Gastroesophageal sphincter (tissue), 4 donors: ENCODE measurements around the gene NEDD8. TPM values are rescaled to one million over a fixed set of nuclear protein-coding genes. Genes with fewer than 3 reads are reported as not detected.
A peak's percentile ranks its signal among the peaks of the same experiment; 100 is the strongest.

Source experiments
- ATAC-seq: fragments of 150-250 bp; one replicate; pipeline ENCODE4 v1.9.1; 2016; ENCODE audit warnings: mild to moderate bottlenecking, moderate library complexity
- H3K27ac ChIP-seq, 4 donors: fragments of 200-600 bp; sonication (generic) in 3 of 4; 1 replicate in 3 of 4; 2 replicates in 1 of 4; pipeline ENCODE4 v1.5.1; 2016 to 2019
- H3K27me3 ChIP-seq: fragments of 200-600 bp; sonication (generic); one replicate; pipeline ENCODE4 v1.5.1; 2019
- H3K36me3 ChIP-seq, 2 donors: fragments of 200-600 bp; sonication (generic); one replicate each; pipeline ENCODE4 v1.5.1; 2019; ENCODE audit warnings: control low read depth in 1 of 2
- H3K4me1 ChIP-seq, 3 donors: fragments of 200-600 bp; sonication (generic); 1 replicate in 2 of 3; 2 replicates in 1 of 3; pipeline ENCODE4 v1.5.1; 2016 to 2019; ENCODE audit warnings: control low read depth in 2 of 3
- H3K4me3 ChIP-seq, 2 donors: fragments of 200-600 bp; sonication (generic); one replicate each; pipeline ENCODE4 v1.5.1; 2019; ENCODE audit warnings: mild to moderate bottlenecking in 1 of 2, moderate library complexity in 1 of 2
- H3K9me3 ChIP-seq, 3 donors: fragments of 200-600 bp; sonication (generic); one replicate each; pipeline ENCODE4 v1.5.1; 2017 to 2019; ENCODE audit warnings: control low read depth in 2 of 3
- CTCF ChIP-seq, 4 experiments: fragments of 200-600 bp in 2 of 4; fragments of 450-650 bp in 2 of 4; sonication (generic) in 1 of 4; IDR thresholded peaks; one replicate each; pipeline ENCODE4 v1.5.1; 2017 to 2019; ENCODE audit warnings: antibody characterized with exemption in 4 of 4, mild to moderate bottlenecking in 2 of 4, moderate library complexity in 2 of 4
- EP300 ChIP-seq: sonication (generic); formaldehyde crosslinking; IDR thresholded peaks from one replicate; pipeline ENCODE4 v1.6.1; 2017; ENCODE audit warnings: antibody characterized with exemption, mild to moderate bottlenecking
- POLR2A ChIP-seq, 2 donors: fragments of 450-650 bp; IDR thresholded peaks; one replicate each; pipeline ENCODE4 v1.6.1; 2017; ENCODE audit warnings: antibody characterized with exemption in 2 of 2, mild to moderate bottlenecking in 2 of 2, moderate library complexity in 1 of 2
- POLR2AphosphoS5 ChIP-seq: sonication (generic); formaldehyde crosslinking; IDR thresholded peaks from one replicate; pipeline ENCODE4 v1.6.1; 2017; ENCODE audit warnings: antibody characterized with exemption
- WGBS, 2 donors: methylation state at CpG; one replicate each; pipeline ENCODE4 v1.1.5; 2018; ENCODE audit warnings: low coverage in 1 of 2; 5-methylcytosine and 5-hydroxymethylcytosine counted together
- total RNA-seq, 4 donors: library from RNA; depleted of rRNA; stranded (reverse); fragments of >200 nt; gene quantifications; one replicate each; pipeline ENCODE4 v1.1.0, GENCODE V29; 2016

NEDD8 gene
- total RNA-seq, 4 donors from 2014 or later = 136 to 193 (median 168) TPM

GRCh38 chr14:24198814-24199524, 33.2 kb downstream of the NEDD8 start:
- H3K36me3 ChIP-seq = peaks cover 0 to 48% of the 10 kb centered on the region in 2 donors
- H3K27ac ChIP-seq = no peak overlapping the region
- TF ChIP-seq CTCF (IDR thresholded peaks at IDR 0.05) (no peak), EP300 (no peak), POLR2A (IDR thresholded peaks at IDR 0.05) (no peak), POLR2AphosphoS5 (no peak)
- no peak for ATAC-seq
- no peaks in the 10 kb centered on the region for H3K9me3 ChIP-seq
- H3K4me1 ChIP-seq = peaks cover 4 to 42% (median 16%) of the 10 kb centered on the region in 3 donors
- 75 to 89% methylated on average over 4 to 6 of the region's 7 CpGs for WGBS, 2 donors
- no peak overlapping the region for H3K4me3 ChIP-seq
- no peaks in the 10 kb centered on the region for H3K27me3 ChIP-seq

GRCh38 chr14:24197056-24197450, 35.1 kb downstream of the NEDD8 start:
- Histone ChIP-seq H3K27ac (no peak overlapping the region), H3K4me3 (no peak overlapping the region), H3K36me3 (peaks cover 0 to 50% of the 10 kb centered on the region in 2 donors), H3K27me3 (no peaks in the 10 kb centered on the region), H3K9me3 (no peaks in the 10 kb centered on the region), H3K4me1 (peaks cover 4 to 49% (median 16%) of the 10 kb centered on the region in 3 donors)
- ATAC-seq = no peak
- WGBS, 2 donors = 83 to 95% methylated on average over 1 to 2 of the region's 2 CpGs
- no peak for TF ChIP-seq POLR2A (IDR thresholded peaks at IDR 0.05)
- TF ChIP-seq POLR2AphosphoS5 = no peak
- TF ChIP-seq CTCF (IDR thresholded peaks at IDR 0.05) = no peak
- no peak for TF ChIP-seq EP300

- no peak for TF ChIP-seq POLR2A (IDR thresholded peaks at IDR 0.05)
- TF ChIP-seq POLR2AphosphoS5 = no peak
- TF ChIP-seq EP300 = no peak
- TF ChIP-seq CTCF (IDR thresholded peaks at IDR 0.05) = no peak
- Histone ChIP-seq H3K27ac (peak overlapping the region; percentile 85 to 99 (median 96)), H3K4me3 (peak overlapping the region; percentile 82 to 83), H3K4me1 (peaks cover 4 to 51% (median 16%) of the 10 kb centered on the region in 3 donors), H3K27me3 (no peaks in the 10 kb centered on the region), H3K36me3 (peaks cover 0 to 50% of the 10 kb centered on the region in 2 donors), H3K9me3 (no peaks in the 10 kb centered on the region)
- peak; percentile 9 for ATAC-seq
- WGBS, 2 donors = 16 to 36% methylated on average over 10 to 16 of the region's 33 CpGs
Observed at GRCh38 chr14:24196071-24197055, 35.8 kb downstream of the NEDD8 start.

- Histone ChIP-seq H3K4me3 (peak within 1 kb of the TSS; percentile 82 to 83), H3K9me3 (no peaks in the 10 kb centered on the region), H3K27ac (peak within 1 kb of the TSS; percentile 85 to 99 (median 96)), H3K27me3 (no peaks in the 10 kb centered on the region), H3K4me1 (peaks cover 4 to 51% (median 16%) of the 10 kb centered on the region in 3 donors), H3K36me3 (peaks cover 0 to 50% of the 10 kb centered on the region in 2 donors)
- ATAC-seq = peak; percentile 96
- 0% methylated on average over 4 of the region's 89 CpGs; no CpG with 5 or more reads in 1 of the 2 donors for WGBS, 2 donors
- TF ChIP-seq EP300 (no peak), POLR2AphosphoS5 (peak; percentile 90), POLR2A (IDR thresholded peaks at IDR 0.05) (peak; percentile 37 to 62), CTCF (IDR thresholded peaks at IDR 0.05) (no peak)
Observed at GRCh38 chr14:24195186-24196070, 36.7 kb downstream of the NEDD8 start, which contains the start of gene TM9SF1. Gene TM9SF1, minus strand, starts transcription at chr14:24195441. Its CDS starts 422 bp downstream, at chr14:24195019.
